Endodermal cell (in vitro differentiated cells): ENCODE results near the gene ATOH8. TPM values are rescaled to one million over a fixed set of nuclear protein-coding genes. Genes with fewer than 3 reads are reported as not detected.

Experiments used
- DNase-seq: peaks from one replicate; pipeline ENCODE4 v3.0.0-alpha.2; 2017
- H3K27ac ChIP-seq: 2 replicates; pipeline ENCODE4 v1.5.1; 2013; ENCODE audit warnings: mild to moderate bottlenecking, low read depth, low read length, moderate library complexity
- H3K27me3 ChIP-seq: 2 replicates; pipeline ENCODE4 v1.6.1; 2013; ENCODE audit warnings: mild to moderate bottlenecking, low read length, moderate library complexity; ENCODE audit not compliant: insufficient read depth, control insufficient read depth, poor library complexity, severe bottlenecking
- H3K36me3 ChIP-seq: 2 replicates; pipeline ENCODE4 v1.7.0; 2013; ENCODE audit warnings: mild to moderate bottlenecking, low read length, moderate library complexity; ENCODE audit not compliant: control insufficient read depth, insufficient read depth
- H3K4me1 ChIP-seq: one replicate; pipeline ENCODE4 v1.7.0; 2013; ENCODE audit warnings: low read length; ENCODE audit not compliant: control insufficient read depth, insufficient read depth
- H3K4me3 ChIP-seq: 2 replicates; pipeline ENCODE4 v1.5.1; 2013; ENCODE audit warnings: mild to moderate bottlenecking, low read length, moderate library complexity
- H3K9ac ChIP-seq: 2 replicates; pipeline ENCODE4 v1.6.1; 2013; ENCODE audit warnings: mild to moderate bottlenecking, low read length, moderate library complexity; ENCODE audit not compliant: poor library complexity, severe bottlenecking; ENCODE audit errors: extremely low read depth
- H3K9me3 ChIP-seq: 2 replicates; pipeline ENCODE4 v1.6.1; 2013; ENCODE audit warnings: mild to moderate bottlenecking, low read length, moderate library complexity; ENCODE audit not compliant: control insufficient read depth
- H3K27ac Mint-ChIP-seq: 2 replicates; pipeline ENCODE4 v1.8.0; 2020; ENCODE audit warnings: mixed read lengths
- H3K27me3 Mint-ChIP-seq: 2 replicates; pipeline ENCODE4 v1.8.0; 2021; ENCODE audit warnings: mild to moderate bottlenecking, mixed read lengths; ENCODE audit not compliant: insufficient read depth
- H3K36me3 Mint-ChIP-seq: 2 replicates; pipeline ENCODE4 v1.8.0; 2020; ENCODE audit warnings: low read depth, mixed read lengths
- H3K4me1 Mint-ChIP-seq: 2 replicates; pipeline ENCODE4 v1.8.0; 2020; ENCODE audit warnings: mixed read lengths
- H3K4me3 Mint-ChIP-seq: 2 replicates; pipeline ENCODE4 v1.8.0; 2020; ENCODE audit warnings: mild to moderate bottlenecking, moderate library complexity, mixed read lengths
- H3K9me3 Mint-ChIP-seq: 2 replicates; pipeline ENCODE4 v1.8.0; 2020; ENCODE audit warnings: mild to moderate bottlenecking, mixed read lengths
- WGBS, 2 experiments: methylation state at CpG; one replicate each; pipeline versions ENCODE4 v1.1.5 to v1.1.7; 2013; ENCODE audit warnings: missing lambda C conversion rate in 2 of 2, mixed read lengths in 1 of 2; ENCODE audit not compliant: insufficient coverage in 1 of 2, insufficient read length in 1 of 2; 5-methylcytosine and 5-hydroxymethylcytosine counted together
- total RNA-seq, 2 donors: library from RNA; stranded (reverse); fragmentation: NEBNext Ultra II Directional in 1 of 2; extraction: Animal tissue kit (Norgen Biotek cat#: 25700) in 1 of 2; gene quantifications; 2 replicates in 1 of 2; 3 replicates in 1 of 2; pipeline ENCODE4 v1.2.1, GENCODE V29; 2021
- TF ChIP-seq, protein P1 (sequence below): fragments of 200-600 bp; sonication (generic); conservative IDR thresholded peaks from 2 replicates; pipeline ENCODE4 v1.5.0; 2021; ENCODE audit warnings: antibody characterized with exemption, mild to moderate bottlenecking

ATOH8 gene
- total RNA-seq, 2 donors from 2014 or later, result 1.3 to 1.6 TPM

GRCh38 chr2:85781013-85781332 is 27.2 kb downstream of the ATOH8 start:
- Histone ChIP-seq H3K36me3 (no peaks in the 10 kb centered on the region), H3K27ac (no peak overlapping the region), H3K27me3 (no peaks in the 10 kb centered on the region), H3K9me3 (no peaks in the 10 kb centered on the region), H3K4me3 (no peak overlapping the region), H3K9ac (no peak overlapping the region), H3K4me1 (no peaks in the 10 kb centered on the region)
- H3K4me1 Mint-ChIP-seq, result no peaks in the 10 kb centered on the region
- no peak overlapping the region for H3K4me3 Mint-ChIP-seq
- no peaks in the 10 kb centered on the region for H3K36me3 Mint-ChIP-seq
- no peak for DNase-seq
- WGBS, 2 experiments, result 90 to 97% methylated on average over 4 to 5 of the region's 5 CpGs
- no peak overlapping the region for H3K27ac Mint-ChIP-seq
- no peaks in the 10 kb centered on the region for H3K9me3 Mint-ChIP-seq
- H3K27me3 Mint-ChIP-seq, result peaks cover 2% of the 10 kb centered on the region
- TF ChIP-seq, protein P1, sequence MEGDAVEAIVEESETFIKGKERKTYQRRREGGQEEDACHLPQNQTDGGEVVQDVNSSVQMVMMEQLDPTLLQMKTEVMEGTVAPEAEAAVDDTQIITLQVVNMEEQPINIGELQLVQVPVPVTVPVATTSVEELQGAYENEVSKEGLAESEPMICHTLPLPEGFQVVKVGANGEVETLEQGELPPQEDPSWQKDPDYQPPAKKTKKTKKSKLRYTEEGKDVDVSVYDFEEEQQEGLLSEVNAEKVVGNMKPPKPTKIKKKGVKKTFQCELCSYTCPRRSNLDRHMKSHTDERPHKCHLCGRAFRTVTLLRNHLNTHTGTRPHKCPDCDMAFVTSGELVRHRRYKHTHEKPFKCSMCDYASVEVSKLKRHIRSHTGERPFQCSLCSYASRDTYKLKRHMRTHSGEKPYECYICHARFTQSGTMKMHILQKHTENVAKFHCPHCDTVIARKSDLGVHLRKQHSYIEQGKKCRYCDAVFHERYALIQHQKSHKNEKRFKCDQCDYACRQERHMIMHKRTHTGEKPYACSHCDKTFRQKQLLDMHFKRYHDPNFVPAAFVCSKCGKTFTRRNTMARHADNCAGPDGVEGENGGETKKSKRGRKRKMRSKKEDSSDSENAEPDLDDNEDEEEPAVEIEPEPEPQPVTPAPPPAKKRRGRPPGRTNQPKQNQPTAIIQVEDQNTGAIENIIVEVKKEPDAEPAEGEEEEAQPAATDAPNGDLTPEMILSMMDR, result no peak

DNA sequence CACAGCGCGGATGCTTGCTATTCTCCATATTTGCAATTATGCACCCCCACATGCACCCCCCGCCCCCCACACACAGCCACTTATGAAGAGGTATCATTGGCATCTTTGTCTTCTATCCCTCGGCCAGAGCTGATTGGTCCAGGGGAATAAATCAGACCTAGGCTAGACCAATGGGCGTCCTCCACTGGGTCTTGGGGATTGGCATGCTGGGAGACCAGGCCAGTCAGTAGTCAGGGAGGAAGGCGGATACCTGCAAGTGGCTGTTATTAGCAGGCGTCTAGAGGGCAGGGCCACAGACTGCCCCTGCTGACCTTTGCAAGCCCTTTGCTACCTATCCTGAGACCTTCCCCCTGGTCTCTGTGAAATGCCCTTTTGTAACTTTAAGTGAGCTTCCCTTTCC is 30.0 kb downstream of the ATOH8 start:
- Histone ChIP-seq H3K4me1 (no peaks in the 10 kb centered on the region), H3K36me3 (no peaks in the 10 kb centered on the region), H3K9me3 (no peaks in the 10 kb centered on the region), H3K4me3 (no peak overlapping the region), H3K9ac (no peak overlapping the region), H3K27me3 (no peaks in the 10 kb centered on the region), H3K27ac (no peak overlapping the region)
- no peaks in the 10 kb centered on the region for H3K9me3 Mint-ChIP-seq
- H3K36me3 Mint-ChIP-seq, result no peaks in the 10 kb centered on the region
- peak; percentile 73 for DNase-seq
- no peak overlapping the region for H3K4me3 Mint-ChIP-seq
- WGBS, 2 experiments, result 94 to 95% methylated on average over 4 to 7 of the region's 7 CpGs
- H3K27me3 Mint-ChIP-seq, result peaks cover 4% of the 10 kb centered on the region
- TF ChIP-seq, protein P1, result no peak
- no peaks in the 10 kb centered on the region for H3K4me1 Mint-ChIP-seq
- no peak overlapping the region for H3K27ac Mint-ChIP-seq

DNA sequence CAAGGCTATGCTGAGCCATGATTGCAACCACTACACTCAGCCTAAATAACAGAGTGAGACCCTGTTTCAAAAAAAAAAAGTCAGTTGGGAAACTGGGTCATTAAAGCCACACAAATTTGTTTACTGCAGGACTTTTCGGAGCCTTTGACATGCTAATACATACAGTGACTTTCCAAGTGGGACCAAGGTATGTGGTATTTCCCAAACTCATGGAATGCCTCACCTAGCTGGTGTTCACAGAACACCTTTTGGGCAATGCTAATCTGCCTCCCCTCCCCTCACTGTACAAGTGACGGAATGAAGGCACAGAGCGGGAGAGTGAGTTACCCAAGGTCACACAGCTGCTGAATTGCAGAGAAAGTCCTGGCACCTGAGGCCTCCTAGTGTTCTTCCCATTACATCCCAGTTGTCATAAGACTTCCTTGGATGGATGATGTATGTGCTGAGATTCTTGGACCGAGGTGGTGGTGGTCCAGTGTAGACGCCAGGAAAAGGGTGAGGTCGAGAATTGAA is 30.7 kb downstream of the ATOH8 start:
- Histone ChIP-seq H3K9me3 (no peaks in the 10 kb centered on the region), H3K36me3 (no peaks in the 10 kb centered on the region), H3K4me1 (no peaks in the 10 kb centered on the region), H3K4me3 (no peak overlapping the region), H3K27me3 (no peaks in the 10 kb centered on the region), H3K27ac (no peak overlapping the region), H3K9ac (no peak overlapping the region)
- H3K4me1 Mint-ChIP-seq, result no peaks in the 10 kb centered on the region
- H3K27ac Mint-ChIP-seq, result no peak overlapping the region
- H3K27me3 Mint-ChIP-seq, result peaks cover 6% of the 10 kb centered on the region
- no peak overlapping the region for H3K4me3 Mint-ChIP-seq
- no peak for DNase-seq
- no peaks in the 10 kb centered on the region for H3K9me3 Mint-ChIP-seq
- TF ChIP-seq, protein P1, result no peak
- H3K36me3 Mint-ChIP-seq, result no peaks in the 10 kb centered on the region
- WGBS, 2 experiments, result 91 to 95% methylated on average over 1 to 6 of the region's 6 CpGs
